ENCODE results near the gene PTPN23.

PTPN23 gene

GRCh38 chr3:47434849-47435248 is 54.0 kb downstream of the PTPN23 start:
- Histone ChIP-seq H3K36me3 (ENCODE audit: insufficient read depth, low read length) (peaks cover 70% of the 10 kb centered on the region), H3K4me2 (ENCODE audit: low read depth, low read length, poor library complexity, severe bottlenecking) (no peak overlapping the region), H3K9me3 (ENCODE audit: insufficient read depth, low read depth, low read length) (no peaks in the 10 kb centered on the region), H3K4me1 (ENCODE audit: insufficient read depth, low read length, poor library complexity, severe bottlenecking) (no peaks in the 10 kb centered on the region), H3K9me2 (replicated peaks; ENCODE audit: low read depth, low read length) (no peaks in the 10 kb centered on the region), H4K20me1 (ENCODE audit: insufficient read depth, low read length, poor library complexity, severe bottlenecking) (no peaks in the 10 kb centered on the region), H3F3A (ENCODE audit: low read depth) (no peaks in the 10 kb centered on the region), H3K27me3 (ENCODE audit: insufficient read depth, low read length, poor library complexity, severe bottlenecking) (no peaks in the 10 kb centered on the region), H3K9ac (ENCODE audit: low read depth, low read length, poor library complexity, severe bottlenecking) (no peak overlapping the region), H3K79me2 (ENCODE audit: insufficient read depth, low read length) (no peaks in the 10 kb centered on the region), H2AFZ (ENCODE audit: low read length) (no peak overlapping the region), H3K4me3 (ENCODE audit: low read length, poor library complexity, severe bottlenecking) (no peak overlapping the region)
- TF ChIP-seq CTCF (conservative IDR thresholded peaks at IDR 0.05; ENCODE audit: low read length) (no peak), EZH2phosphoT487 (IDR thresholded peaks at IDR 0.05; ENCODE audit: borderline replicate concordance) (no peak)

GRCh38 chr3:47436180-47436579 is 55.4 kb downstream of the PTPN23 start:
- Histone ChIP-seq H3K4me1 (ENCODE audit: insufficient read depth, low read length, poor library complexity, severe bottlenecking) (no peaks in the 10 kb centered on the region), H3F3A (ENCODE audit: low read depth) (no peaks in the 10 kb centered on the region), H4K20me1 (ENCODE audit: insufficient read depth, low read length, poor library complexity, severe bottlenecking) (no peaks in the 10 kb centered on the region), H2AFZ (ENCODE audit: low read length) (no peak overlapping the region), H3K79me2 (ENCODE audit: insufficient read depth, low read length) (no peaks in the 10 kb centered on the region), H3K4me3 (ENCODE audit: low read length, poor library complexity, severe bottlenecking) (no peak overlapping the region), H3K27me3 (ENCODE audit: insufficient read depth, low read length, poor library complexity, severe bottlenecking) (no peaks in the 10 kb centered on the region), H3K9me3 (ENCODE audit: insufficient read depth, low read depth, low read length) (no peaks in the 10 kb centered on the region), H3K9me2 (replicated peaks; ENCODE audit: low read depth, low read length) (no peaks in the 10 kb centered on the region), H3K9ac (ENCODE audit: low read depth, low read length, poor library complexity, severe bottlenecking) (no peak overlapping the region), H3K4me2 (ENCODE audit: low read depth, low read length, poor library complexity, severe bottlenecking) (no peak overlapping the region), H3K36me3 (ENCODE audit: insufficient read depth, low read length) (peaks cover 70% of the 10 kb centered on the region)
- TF ChIP-seq EZH2phosphoT487 (IDR thresholded peaks at IDR 0.05; ENCODE audit: borderline replicate concordance) (no peak), CTCF (conservative IDR thresholded peaks at IDR 0.05; ENCODE audit: low read length) (no peak)

GRCh38 chr3:47440131-47440530 is 59.3 kb downstream of the PTPN23 start:
- Histone ChIP-seq H3K9me2 (replicated peaks; ENCODE audit: low read depth, low read length) (no peaks in the 10 kb centered on the region), H3K4me3 (ENCODE audit: low read length, poor library complexity, severe bottlenecking) (no peak overlapping the region), H3K4me2 (ENCODE audit: low read depth, low read length, poor library complexity, severe bottlenecking) (no peak overlapping the region), H3K79me2 (ENCODE audit: insufficient read depth, low read length) (peaks cover 19% of the 10 kb centered on the region; the same call in 1 of the 2 replicates), H3K27me3 (ENCODE audit: insufficient read depth, low read length, poor library complexity, severe bottlenecking) (no peaks in the 10 kb centered on the region), H4K20me1 (ENCODE audit: insufficient read depth, low read length, poor library complexity, severe bottlenecking) (no peaks in the 10 kb centered on the region), H3K9me3 (ENCODE audit: insufficient read depth, low read depth, low read length) (no peaks in the 10 kb centered on the region), H2AFZ (ENCODE audit: low read length) (no peak overlapping the region), H3K9ac (ENCODE audit: low read depth, low read length, poor library complexity, severe bottlenecking) (no peak overlapping the region), H3K36me3 (ENCODE audit: insufficient read depth, low read length) (peaks cover 49% of the 10 kb centered on the region; the same call in 1 of the 2 replicates), H3F3A (ENCODE audit: low read depth) (no peaks in the 10 kb centered on the region), H3K4me1 (ENCODE audit: insufficient read depth, low read length, poor library complexity, severe bottlenecking) (no peaks in the 10 kb centered on the region)
- TF ChIP-seq CTCF (conservative IDR thresholded peaks at IDR 0.05; ENCODE audit: low read length), result peak; percentile 45
- TF ChIP-seq EZH2phosphoT487 (IDR thresholded peaks at IDR 0.05; ENCODE audit: borderline replicate concordance), result no peak
